ENCODE data around the gene PEX5.

- TF ChIP-seq EZH2 (IDR thresholded peaks at IDR 0.05) = no peak
- TF ChIP-seq CTCF (IDR thresholded peaks at IDR 0.05) = no peak
- no peak for TF ChIP-seq EZH2phosphoT487 (IDR thresholded peaks at IDR 0.05)
Observed at GRCh38 chr12:7190268-7191055, 976 bp downstream of the PEX5 start.

Data from neural progenitor cell (in vitro differentiated cells).